OCI-LY1 (cell line): ENCODE results near the gene MPPED1.

ENCODE experiments used
- CTCF ChIP-seq: fragments of 200-600 bp; sonication (generic), shearing (Covaris generic); IDR thresholded peaks from 2 replicates; pipeline ENCODE4 v1.5.1; 2017; ENCODE audit warnings: mild to moderate bottlenecking, antibody characterized with exemption, low read length, moderate library complexity, mixed read lengths
- EZH2 ChIP-seq: fragments of 200-600 bp; sonication (generic), shearing (Covaris generic); IDR thresholded peaks from 2 replicates; pipeline ENCODE4 v1.8.0; 2017; ENCODE audit warnings: borderline replicate concordance, mixed run types, mild to moderate bottlenecking, antibody characterized with exemption, low read length, moderate library complexity, mixed read lengths

- TF ChIP-seq CTCF (no peak), EZH2 (no peak)
Measured at GRCh38 chr22:43399980-43400358, 11.8 kb upstream of the MPPED1 start.
